Stimulated activated CD4-positive, alpha-beta T cell treated with anti-CD3 and anti-CD28 coated beads, Interleukin-4, amount 100 ng/mL, for 1 hour (primary cell): Measurements from ENCODE around the gene CRYZL1.
A peak's percentile ranks its signal among the peaks of the same experiment; 100 is the strongest.
"Not testable (repeated sequence)": the region's sequence is repeated elsewhere in the genome, so short reads cannot be mapped to it uniquely, and the experiment has no call there.

Experiments used
- DNase-seq: peaks from one replicate; pipeline ENCODE4 v3.0.0-alpha.2; 2020

CRYZL1 gene

GRCh38 chr21:33619726-33620125 is 21.8 kb downstream of the CRYZL1 start:
- no peak for DNase-seq

GRCh38 chr21:33618407-33618806 is 23.1 kb downstream of the CRYZL1 start:
- DNase-seq: no peak

GRCh38 chr21:33617565-33617964 is 24.0 kb downstream of the CRYZL1 start:
- DNase-seq: not testable (repeated sequence)

- no peak for DNase-seq
Observed at GRCh38 chr21:33611006-33611744, 30.4 kb downstream of the CRYZL1 start.

GRCh38 chr21:33608559-33608958 is 33.0 kb downstream of the CRYZL1 start:
- no peak for DNase-seq

GRCh38 chr21:33598051-33598450 is 43.5 kb downstream of the CRYZL1 start:
- no peak for DNase-seq

GRCh38 chr21:33588485-33589335 is 52.8 kb downstream of the CRYZL1 start, which contains the start of gene DONSON:
Gene DONSON (minus strand): TSS chr21:33588684. CDS start chr21:33588641, 43 bp downstream.
- peak; percentile 87 for DNase-seq

- no peak for DNase-seq
Observed at GRCh38 chr21:33587792-33588484, 53.6 kb downstream of the CRYZL1 start.

GRCh38 chr21:33586927-33587326 is 54.6 kb downstream of the CRYZL1 start:
- no peak for DNase-seq

- DNase-seq: no peak
Observed at GRCh38 chr21:33584455-33584854, 57.1 kb downstream of the CRYZL1 start.

- no peak for DNase-seq
Observed at GRCh38 chr21:33578959-33579542, 62.5 kb downstream of the CRYZL1 start.

- DNase-seq: no peak
Observed at GRCh38 chr21:33578214-33578613, 63.3 kb downstream of the CRYZL1 start.

- not testable (repeated sequence) for DNase-seq
Observed at GRCh38 chr21:33576741-33577141, 64.8 kb downstream of the CRYZL1 start.

- no peak for DNase-seq
Observed at GRCh38 chr21:33572350-33572749, 69.2 kb downstream of the CRYZL1 start.

- DNase-seq: no peak
Observed at GRCh38 chr21:33569991-33570390, 71.5 kb downstream of the CRYZL1 start.

GRCh38 chr21:33568448-33568847 is 73.1 kb downstream of the CRYZL1 start:
- no peak for DNase-seq

GRCh38 chr21:33567914-33568313 is 73.6 kb downstream of the CRYZL1 start:
- no peak for DNase-seq

- no peak for DNase-seq
Observed at GRCh38 chr21:33566514-33566913, 75.0 kb downstream of the CRYZL1 start.

GRCh38 chr21:33562389-33562788 is 79.2 kb downstream of the CRYZL1 start:
- DNase-seq: no peak

- DNase-seq: no peak
Observed at GRCh38 chr21:33561373-33561772, 80.2 kb downstream of the CRYZL1 start.

- DNase-seq: no peak
Observed at GRCh38 chr21:33560965-33561364, 80.6 kb downstream of the CRYZL1 start.

GRCh38 chr21:33559813-33560212 is 81.7 kb downstream of the CRYZL1 start:
- DNase-seq: no peak
